HL-60 (cell line): ENCODE measurements around the gene SERPINB7.

Source experiments
- DNase-seq, 2 experiments: peaks; one replicate each; pipeline ENCODE4 v3.0.0-alpha.2; 2010 to 2020; ENCODE audit warnings: low read depth in 1 of 2, low spot score in 1 of 2
- H3K27ac ChIP-seq: fragments of 250-450 bp; sonication (Bioruptor Pico); replicated peaks from 2 replicates; pipeline ENCODE4 v1.5.1; 2020; ENCODE audit warnings: mild to moderate bottlenecking, moderate library complexity
- H3K27me3 ChIP-seq: fragments of 250-450 bp; sonication (Bioruptor Pico); 2 replicates; pipeline ENCODE4 v1.5.1; 2021; ENCODE audit warnings: mild to moderate bottlenecking, moderate library complexity; ENCODE audit not compliant: insufficient read depth, poor library complexity, severe bottlenecking
- H3K4me3 ChIP-seq: replicated peaks from 2 replicates; pipeline ENCODE4 v1.5.1; 2011; ENCODE audit warnings: mild to moderate bottlenecking, control low read depth, low read length; ENCODE audit not compliant: insufficient read depth
- GABPA ChIP-seq: IDR thresholded peaks from 2 replicates; pipeline ENCODE4 v1.6.1; 2012; ENCODE audit warnings: low read depth
- POLR2AphosphoS5 ChIP-seq: IDR thresholded peaks from 2 replicates; pipeline ENCODE4 v1.6.1; 2012; ENCODE audit warnings: low read depth
- SPI1 ChIP-seq: IDR thresholded peaks from 2 replicates; pipeline ENCODE4 v1.6.1; 2012; ENCODE audit warnings: low read depth, mild to moderate bottlenecking, borderline replicate concordance
- TF ChIP-seq, protein P1 (sequence below): IDR thresholded peaks from 2 replicates; pipeline ENCODE4 v1.6.1; 2012; ENCODE audit warnings: low read depth; ENCODE audit not compliant: insufficient replicate concordance
- TF ChIP-seq, protein P2 (sequence below): IDR thresholded peaks from one replicate; pipeline ENCODE4 v1.5.1; 2011; ENCODE audit warnings: low read length, control low read depth, inconsistent platforms; ENCODE audit not compliant: insufficient read depth

Gene SERPINB7

DNA sequence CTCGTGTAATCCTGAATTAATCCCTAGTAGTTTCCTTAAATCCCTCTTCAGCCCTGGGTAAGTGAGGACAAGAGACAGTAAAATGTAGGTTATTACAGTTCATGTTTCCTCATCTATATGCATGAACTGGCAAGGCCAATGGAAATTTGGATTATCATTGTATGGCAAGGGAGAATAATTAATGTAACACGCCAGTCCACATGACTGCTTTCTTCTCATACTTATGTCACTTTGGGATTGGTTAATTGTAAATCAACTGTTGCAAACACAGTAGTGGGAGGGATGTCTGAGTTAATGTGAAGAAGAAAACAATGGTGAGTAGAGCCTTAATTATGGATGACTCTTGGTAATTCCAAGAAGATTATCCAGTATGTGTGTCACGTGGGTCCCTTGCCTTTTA, 1.7 kb upstream of the SERPINB7 start:
- TF ChIP-seq, protein P1, sequence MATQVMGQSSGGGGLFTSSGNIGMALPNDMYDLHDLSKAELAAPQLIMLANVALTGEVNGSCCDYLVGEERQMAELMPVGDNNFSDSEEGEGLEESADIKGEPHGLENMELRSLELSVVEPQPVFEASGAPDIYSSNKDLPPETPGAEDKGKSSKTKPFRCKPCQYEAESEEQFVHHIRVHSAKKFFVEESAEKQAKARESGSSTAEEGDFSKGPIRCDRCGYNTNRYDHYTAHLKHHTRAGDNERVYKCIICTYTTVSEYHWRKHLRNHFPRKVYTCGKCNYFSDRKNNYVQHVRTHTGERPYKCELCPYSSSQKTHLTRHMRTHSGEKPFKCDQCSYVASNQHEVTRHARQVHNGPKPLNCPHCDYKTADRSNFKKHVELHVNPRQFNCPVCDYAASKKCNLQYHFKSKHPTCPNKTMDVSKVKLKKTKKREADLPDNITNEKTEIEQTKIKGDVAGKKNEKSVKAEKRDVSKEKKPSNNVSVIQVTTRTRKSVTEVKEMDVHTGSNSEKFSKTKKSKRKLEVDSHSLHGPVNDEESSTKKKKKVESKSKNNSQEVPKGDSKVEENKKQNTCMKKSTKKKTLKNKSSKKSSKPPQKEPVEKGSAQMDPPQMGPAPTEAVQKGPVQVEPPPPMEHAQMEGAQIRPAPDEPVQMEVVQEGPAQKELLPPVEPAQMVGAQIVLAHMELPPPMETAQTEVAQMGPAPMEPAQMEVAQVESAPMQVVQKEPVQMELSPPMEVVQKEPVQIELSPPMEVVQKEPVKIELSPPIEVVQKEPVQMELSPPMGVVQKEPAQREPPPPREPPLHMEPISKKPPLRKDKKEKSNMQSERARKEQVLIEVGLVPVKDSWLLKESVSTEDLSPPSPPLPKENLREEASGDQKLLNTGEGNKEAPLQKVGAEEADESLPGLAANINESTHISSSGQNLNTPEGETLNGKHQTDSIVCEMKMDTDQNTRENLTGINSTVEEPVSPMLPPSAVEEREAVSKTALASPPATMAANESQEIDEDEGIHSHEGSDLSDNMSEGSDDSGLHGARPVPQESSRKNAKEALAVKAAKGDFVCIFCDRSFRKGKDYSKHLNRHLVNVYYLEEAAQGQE = no peak
- TF ChIP-seq SPI1 = no peak
- no peak for TF ChIP-seq POLR2AphosphoS5
- TF ChIP-seq GABPA = no peak
- TF ChIP-seq, protein P2, sequence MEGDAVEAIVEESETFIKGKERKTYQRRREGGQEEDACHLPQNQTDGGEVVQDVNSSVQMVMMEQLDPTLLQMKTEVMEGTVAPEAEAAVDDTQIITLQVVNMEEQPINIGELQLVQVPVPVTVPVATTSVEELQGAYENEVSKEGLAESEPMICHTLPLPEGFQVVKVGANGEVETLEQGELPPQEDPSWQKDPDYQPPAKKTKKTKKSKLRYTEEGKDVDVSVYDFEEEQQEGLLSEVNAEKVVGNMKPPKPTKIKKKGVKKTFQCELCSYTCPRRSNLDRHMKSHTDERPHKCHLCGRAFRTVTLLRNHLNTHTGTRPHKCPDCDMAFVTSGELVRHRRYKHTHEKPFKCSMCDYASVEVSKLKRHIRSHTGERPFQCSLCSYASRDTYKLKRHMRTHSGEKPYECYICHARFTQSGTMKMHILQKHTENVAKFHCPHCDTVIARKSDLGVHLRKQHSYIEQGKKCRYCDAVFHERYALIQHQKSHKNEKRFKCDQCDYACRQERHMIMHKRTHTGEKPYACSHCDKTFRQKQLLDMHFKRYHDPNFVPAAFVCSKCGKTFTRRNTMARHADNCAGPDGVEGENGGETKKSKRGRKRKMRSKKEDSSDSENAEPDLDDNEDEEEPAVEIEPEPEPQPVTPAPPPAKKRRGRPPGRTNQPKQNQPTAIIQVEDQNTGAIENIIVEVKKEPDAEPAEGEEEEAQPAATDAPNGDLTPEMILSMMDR = no peak
- no peak for DNase-seq
- Histone ChIP-seq H3K27me3 (peaks cover 16% of the 10 kb centered on the region), H3K27ac (no peak overlapping the region), H3K4me3 (no peak overlapping the region)

DNA sequence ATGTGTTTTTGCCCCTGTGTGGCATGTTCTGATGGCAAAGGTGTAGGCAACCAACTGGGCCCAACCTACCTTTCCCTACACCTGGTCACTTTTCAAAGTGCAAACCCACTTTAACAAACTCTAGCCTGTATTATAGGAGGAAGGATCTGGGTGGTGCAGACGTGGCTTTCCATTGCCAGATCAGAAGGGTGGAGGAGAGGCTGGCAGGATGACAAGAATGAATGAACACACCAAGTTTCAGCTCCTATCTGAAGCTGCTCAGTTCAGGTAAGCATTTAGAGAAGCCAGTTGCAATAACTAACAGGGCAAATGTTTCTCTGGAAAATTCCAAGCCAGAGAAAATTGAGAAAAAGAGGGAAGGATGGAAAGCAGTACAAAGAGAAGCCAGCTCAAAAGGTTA, 707 bp upstream of the SERPINB7 start:
- no peak for TF ChIP-seq POLR2AphosphoS5
- TF ChIP-seq, protein P2 = no peak
- TF ChIP-seq, protein P1 = no peak
- TF ChIP-seq GABPA = no peak
- TF ChIP-seq SPI1 = no peak
- Histone ChIP-seq H3K4me3 (no peak overlapping the region), H3K27me3 (peaks cover 16% of the 10 kb centered on the region), H3K27ac (no peak overlapping the region)
- no peak for DNase-seq

DNA sequence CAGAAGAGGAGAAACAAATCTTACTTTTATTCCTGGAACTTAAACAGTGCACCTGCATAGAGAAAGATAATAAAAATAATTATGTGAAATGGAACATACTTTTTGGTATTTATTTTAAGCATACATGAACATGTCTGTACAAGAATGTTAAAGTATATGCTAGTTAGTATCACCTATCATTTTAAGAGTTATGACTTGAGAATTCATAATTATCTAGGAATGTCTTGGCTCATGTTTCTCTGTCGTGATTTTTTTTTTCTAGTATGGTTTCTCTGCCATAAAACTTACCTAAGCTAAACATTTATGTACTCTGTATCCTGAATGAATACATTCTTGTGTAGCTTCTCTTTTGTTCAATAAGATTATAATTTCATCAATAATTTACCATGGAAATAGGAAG, 4.2 kb downstream of the SERPINB7 start:
- TF ChIP-seq, protein P1 = no peak
- TF ChIP-seq GABPA = no peak
- no peak for TF ChIP-seq POLR2AphosphoS5
- no peak for TF ChIP-seq SPI1
- DNase-seq = no peak
- Histone ChIP-seq H3K27me3 (peaks cover 5% of the 10 kb centered on the region), H3K27ac (no peak overlapping the region), H3K4me3 (no peak overlapping the region)

DNA sequence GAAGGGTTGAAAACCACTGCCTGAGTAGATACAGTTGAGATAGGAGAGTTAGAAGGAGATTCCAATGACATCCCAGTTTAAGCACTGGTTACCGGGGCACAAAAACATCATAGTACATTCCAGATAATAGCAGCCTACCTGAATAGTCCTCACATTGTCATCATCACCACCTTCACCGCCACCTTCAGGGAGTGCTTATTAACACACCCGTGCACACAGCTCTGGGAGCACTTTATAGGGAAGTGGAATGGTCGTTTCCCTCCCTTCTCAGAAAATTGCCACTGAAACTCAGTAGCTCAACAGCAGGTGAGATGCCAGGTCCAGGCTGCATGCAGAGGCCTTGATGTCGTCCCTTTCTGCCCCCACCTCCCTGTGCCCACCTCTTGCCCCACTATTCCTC, 8.2 kb downstream of the SERPINB7 start:
- H3K27me3 ChIP-seq = peaks cover 2% of the 10 kb centered on the region
- H3K27ac ChIP-seq = no peak overlapping the region
- no peak overlapping the region for H3K4me3 ChIP-seq
- peak in 1 of 2 experiments; percentile 65 for DNase-seq
- TF ChIP-seq, protein P2 = peak; percentile 45
- no peak for TF ChIP-seq POLR2AphosphoS5
- TF ChIP-seq SPI1 = peak; percentile 94
